Measurements from ENCODE around the gene CFAP46. TPM values are rescaled to one million over a fixed set of nuclear protein-coding genes. Genes with fewer than 3 reads are reported as not detected.
A peak's percentile ranks its signal among the peaks of the same experiment; 100 is the strongest.
"Not testable (repeated sequence)": the region's sequence is repeated elsewhere in the genome, so short reads cannot be mapped to it uniquely, and the experiment has no call there.

CFAP46 gene
- total RNA-seq, 2 experiments from 2014 or later, result not detected

GRCh38 chr10:132932461-132933307, 9.7 kb downstream of the CFAP46 start:
- POLR2A ChIA-PET, result no interaction called here
- H3K36me3 Mint-ChIP-seq (ENCODE audit: low read depth), result no peaks in the 10 kb centered on the region
- H3K4me1 Mint-ChIP-seq (ENCODE audit: low read depth), result no peaks in the 10 kb centered on the region
- DNase-seq (peak in 2 of 14 experiments; percentile 2 to 5), ATAC-seq (ENCODE audit: poor library complexity) (no peak)
- no peak overlapping the region for H3K27ac Mint-ChIP-seq
- intact Hi-C loops (cut with DNase I, micrococcal nuclease), result no loop called here
- Histone ChIP-seq H3K36me3 (ENCODE audit: insufficient read depth, low read length) (no peaks in the 10 kb centered on the region), H3K9me3 (ENCODE audit: control insufficient read depth in 1 of 2, insufficient read depth in 1 of 2, low read length in 2 of 2) (peaks cover 0 to 29% of the 10 kb centered on the region in 2 experiments), H3K4me3 (ENCODE audit: low read length) (no peak overlapping the region), H3K27me3 (ENCODE audit: control insufficient read depth in 1 of 2, insufficient read depth in 2 of 2, low read length in 2 of 2) (peaks cover 0 to 3% of the 10 kb centered on the region in 2 experiments), H3K27ac (ENCODE audit: low read depth in 1 of 2, low read length in 2 of 2) (no peak overlapping the region), H3K4me1 (ENCODE audit: insufficient read depth, low read length) (no peaks in the 10 kb centered on the region)
- CTCF ChIA-PET, result no interaction called here
- no peak overlapping the region for H3K4me3 Mint-ChIP-seq
- H3K27me3 Mint-ChIP-seq, result no peaks in the 10 kb centered on the region
- TF ChIP-seq, protein P1, sequence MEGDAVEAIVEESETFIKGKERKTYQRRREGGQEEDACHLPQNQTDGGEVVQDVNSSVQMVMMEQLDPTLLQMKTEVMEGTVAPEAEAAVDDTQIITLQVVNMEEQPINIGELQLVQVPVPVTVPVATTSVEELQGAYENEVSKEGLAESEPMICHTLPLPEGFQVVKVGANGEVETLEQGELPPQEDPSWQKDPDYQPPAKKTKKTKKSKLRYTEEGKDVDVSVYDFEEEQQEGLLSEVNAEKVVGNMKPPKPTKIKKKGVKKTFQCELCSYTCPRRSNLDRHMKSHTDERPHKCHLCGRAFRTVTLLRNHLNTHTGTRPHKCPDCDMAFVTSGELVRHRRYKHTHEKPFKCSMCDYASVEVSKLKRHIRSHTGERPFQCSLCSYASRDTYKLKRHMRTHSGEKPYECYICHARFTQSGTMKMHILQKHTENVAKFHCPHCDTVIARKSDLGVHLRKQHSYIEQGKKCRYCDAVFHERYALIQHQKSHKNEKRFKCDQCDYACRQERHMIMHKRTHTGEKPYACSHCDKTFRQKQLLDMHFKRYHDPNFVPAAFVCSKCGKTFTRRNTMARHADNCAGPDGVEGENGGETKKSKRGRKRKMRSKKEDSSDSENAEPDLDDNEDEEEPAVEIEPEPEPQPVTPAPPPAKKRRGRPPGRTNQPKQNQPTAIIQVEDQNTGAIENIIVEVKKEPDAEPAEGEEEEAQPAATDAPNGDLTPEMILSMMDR (IDR thresholded peaks at IDR 0.05), result no peak
- H3K9me3 Mint-ChIP-seq, result no peaks in the 10 kb centered on the region

- H3K4me3 Mint-ChIP-seq; H3K4me1 ChIP-seq (ENCODE audit: insufficient read depth, low read length); intact Hi-C loops (cut with DNase I, micrococcal nuclease); CTCF ChIA-PET; ATAC-seq (ENCODE audit: poor library complexity); H3K36me3 ChIP-seq (ENCODE audit: insufficient read depth, low read length); H3K36me3 Mint-ChIP-seq (ENCODE audit: low read depth); H3K27me3 Mint-ChIP-seq; H3K27ac Mint-ChIP-seq; H3K9me3 Mint-ChIP-seq; H3K4me1 Mint-ChIP-seq (ENCODE audit: low read depth); H3K27ac ChIP-seq (ENCODE audit: low read depth in 1 of 2, low read length in 2 of 2); POLR2A ChIA-PET; H3K4me3 ChIP-seq (ENCODE audit: low read length); H3K27me3 ChIP-seq (ENCODE audit: control insufficient read depth in 1 of 2, insufficient read depth in 2 of 2, low read length in 2 of 2): not testable (repeated sequence)
- DNase-seq, result peak in 2 of 14 experiments; percentile 3 to 12
- H3K9me3 ChIP-seq (ENCODE audit: control insufficient read depth in 1 of 2, insufficient read depth in 1 of 2, low read length in 2 of 2), result peaks cover 0 to 29% of the 10 kb centered on the region in 2 experiments
These were observed 10.8 kb downstream of the CFAP46 start for GRCh38 chr10:132931258-132932250.

DNA sequence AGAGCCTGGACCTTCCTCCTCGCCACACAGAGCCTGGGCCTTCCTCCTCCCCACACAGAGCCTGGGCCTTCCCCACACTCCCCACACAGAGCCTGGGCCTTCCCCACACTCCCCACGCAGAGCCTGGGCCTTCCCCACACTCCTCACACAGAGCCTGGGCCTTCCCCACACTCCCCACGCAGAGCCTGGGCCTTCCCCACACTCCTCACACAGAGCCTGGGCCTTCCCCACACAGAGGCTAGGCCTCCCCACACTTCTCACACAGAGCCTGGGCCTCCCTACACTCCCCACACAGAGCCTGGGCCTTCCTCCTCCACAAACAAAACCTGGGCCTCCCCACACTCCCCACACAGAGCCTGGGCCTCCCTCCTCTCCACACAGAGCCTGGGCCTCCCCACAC, 11.7 kb downstream of the CFAP46 start:
- H3K9me3 Mint-ChIP-seq; H3K27ac Mint-ChIP-seq; CTCF ChIA-PET; H3K4me1 Mint-ChIP-seq (ENCODE audit: low read depth); ATAC-seq (ENCODE audit: poor library complexity); H3K4me1 ChIP-seq (ENCODE audit: insufficient read depth, low read length); H3K4me3 ChIP-seq (ENCODE audit: low read length); intact Hi-C loops (cut with DNase I, micrococcal nuclease); H3K4me3 Mint-ChIP-seq; H3K27me3 Mint-ChIP-seq; H3K27ac ChIP-seq (ENCODE audit: low read depth in 1 of 2, low read length in 2 of 2); H3K27me3 ChIP-seq (ENCODE audit: control insufficient read depth in 1 of 2, insufficient read depth in 2 of 2, low read length in 2 of 2); H3K36me3 Mint-ChIP-seq (ENCODE audit: low read depth); POLR2A ChIA-PET; H3K36me3 ChIP-seq (ENCODE audit: insufficient read depth, low read length): not testable (repeated sequence)
- peak in 1 of 14 experiments; percentile 3 for DNase-seq
- H3K9me3 ChIP-seq (ENCODE audit: control insufficient read depth in 1 of 2, insufficient read depth in 1 of 2, low read length in 2 of 2), result peaks cover 0 to 30% of the 10 kb centered on the region in 2 experiments
